A549 treated with RU486 at 1 μM for 4 hours (cell line): ENCODE results near the gene LRRC58. TPM values are rescaled to one million over a fixed set of nuclear protein-coding genes. Genes with fewer than 3 reads are reported as not detected.

Experiments used
- total RNA-seq: library from RNA; stranded (reverse); fragments of 200-300 nt; extraction: Qiagen RNA extraction; gene quantifications from 5 replicates; pipeline ENCODE4 v1.2.3, GENCODE V29; 2022; ENCODE audit warnings: low read depth

LRRC58 gene
- total RNA-seq = 6.2 to 17.4 TPM (median 15.6 TPM) in 5 replicates

DNA sequence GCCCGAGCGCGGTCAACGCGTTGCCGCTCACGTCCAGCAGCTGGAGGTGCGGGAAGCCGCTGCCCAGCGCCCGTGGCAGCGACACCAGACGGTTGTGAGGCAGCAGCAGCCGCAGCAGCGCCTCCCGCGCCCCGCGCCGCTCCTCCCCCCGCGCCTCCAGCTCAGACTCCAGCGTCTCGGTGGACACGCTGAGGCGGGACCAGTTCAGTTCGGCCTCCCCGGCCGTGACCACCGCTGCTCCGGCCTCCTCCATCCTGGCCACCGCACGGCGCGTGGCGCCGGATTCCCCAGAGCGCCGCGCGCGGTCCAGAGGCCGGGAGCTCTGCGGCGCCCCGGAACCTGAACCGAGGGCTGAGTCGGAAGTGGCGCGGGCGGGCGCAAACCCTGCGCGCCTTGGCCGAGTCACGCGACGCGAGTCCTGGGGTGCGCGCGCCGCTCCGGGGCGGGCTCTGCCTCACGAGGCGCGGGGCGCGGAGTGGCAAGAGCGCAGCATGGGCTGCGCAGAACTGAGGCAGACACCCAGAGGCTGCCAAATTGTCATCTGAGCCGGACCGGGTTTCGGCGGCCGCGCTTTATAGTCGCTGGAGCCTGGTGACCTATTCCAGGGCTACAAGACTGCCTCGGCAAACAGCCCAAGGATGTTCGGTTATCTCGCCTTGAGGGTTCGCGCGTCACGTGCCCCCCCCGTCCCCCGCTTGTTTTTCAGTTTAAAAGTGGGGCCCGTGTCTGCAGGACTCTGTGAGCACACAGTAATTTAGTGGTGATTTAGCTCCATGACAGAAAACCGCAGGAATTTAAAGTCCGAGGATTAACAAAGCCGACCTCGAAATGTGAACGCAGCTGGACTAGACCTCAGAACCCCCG, at the start of gene LRRC58:
LRRC58 (minus strand) TSS at position 364 of the 864 bp plus-strand sequence; CDS start at position 253, 111 bp downstream.

DNA sequence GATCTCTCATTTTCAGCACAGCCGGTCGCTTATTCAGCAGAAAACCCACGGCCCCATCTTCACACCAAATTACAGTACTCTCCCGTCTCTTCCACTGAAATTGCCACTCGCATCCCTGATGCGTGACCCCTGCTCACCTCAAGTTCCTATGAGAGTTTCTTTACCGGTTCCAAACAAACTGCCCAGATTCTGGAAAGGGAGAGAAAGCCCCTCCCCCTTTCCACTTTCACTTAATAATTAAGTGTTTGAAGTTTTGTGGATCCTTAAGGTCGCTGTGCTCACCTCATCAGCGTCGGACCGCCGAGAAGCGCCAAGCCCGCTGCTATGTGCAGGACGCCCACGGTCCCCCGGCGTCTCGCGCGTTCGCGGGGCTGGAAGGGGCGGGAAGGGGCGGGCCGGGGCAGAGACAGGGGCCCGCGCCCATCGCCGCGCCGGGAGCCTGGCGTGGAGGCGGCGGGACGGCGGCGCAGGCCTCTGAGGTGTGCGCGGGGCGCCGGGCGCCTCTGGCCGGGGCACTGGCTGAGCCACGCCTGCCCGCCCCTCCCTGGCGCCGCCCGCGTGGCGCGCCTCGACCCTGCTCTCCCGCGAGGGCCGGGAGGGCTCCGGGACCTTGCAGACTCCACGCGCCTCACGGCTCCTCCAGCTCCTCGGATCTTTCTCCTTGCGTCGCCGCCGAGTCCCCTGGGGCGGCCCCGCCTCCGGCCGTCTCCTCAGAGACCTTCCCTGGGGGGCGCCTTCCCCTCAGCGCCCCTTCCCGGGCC, 64.2 kb downstream of the LRRC58 start, which contains the start of gene GPR156:
GPR156 (minus strand) TSS at position 476 of the 761 bp plus-strand sequence. CDS start 41,124 bp downstream, outside the sequence.

Other genes with a start within 250 kb of the LRRC58 start
- gene GPR156, start 64.1 kb downstream of the LRRC58 start, total RNA-seq = 0.38 to 0.70 TPM (median 0.47 TPM) in 5 replicates
- 51.7 to 85.9 TPM (median 66.1 TPM) in 5 replicates for gene FSTL1, start 101.6 kb upstream of the LRRC58 start, total RNA-seq
- gene NDUFB4, start 247.0 kb upstream of the LRRC58 start, total RNA-seq = 210 to 300 TPM (median 224 TPM) in 5 replicates